Neuron (in vitro differentiated cells): ENCODE results near the gene BCAR3.
A peak's percentile ranks its signal among the peaks of the same experiment; 100 is the strongest.

Experiments used
- H2AFZ ChIP-seq: one replicate; pipeline ENCODE4 v1.6.1; 2013; ENCODE audit warnings: low read depth, mild to moderate bottlenecking, inconsistent platforms, low read length, moderate library complexity
- H3K27me3 ChIP-seq: one replicate; pipeline ENCODE4 v1.6.1; 2013; ENCODE audit warnings: low read length; ENCODE audit not compliant: insufficient read depth
- H3K36me3 ChIP-seq: one replicate; pipeline ENCODE4 v1.6.1; 2013; ENCODE audit warnings: low read length; ENCODE audit not compliant: insufficient read depth
- H3K4me1 ChIP-seq: one replicate; pipeline ENCODE4 v1.6.1; 2013; ENCODE audit warnings: low read length; ENCODE audit not compliant: insufficient read depth
- H3K4me3 ChIP-seq: 2 replicates; pipeline ENCODE4 v1.5.1; 2013; ENCODE audit warnings: mild to moderate bottlenecking, low read length, moderate library complexity
- H3K9me3 ChIP-seq: one replicate; pipeline ENCODE4 v1.6.1; 2013; ENCODE audit warnings: low read length

The BCAR3 gene

DNA sequence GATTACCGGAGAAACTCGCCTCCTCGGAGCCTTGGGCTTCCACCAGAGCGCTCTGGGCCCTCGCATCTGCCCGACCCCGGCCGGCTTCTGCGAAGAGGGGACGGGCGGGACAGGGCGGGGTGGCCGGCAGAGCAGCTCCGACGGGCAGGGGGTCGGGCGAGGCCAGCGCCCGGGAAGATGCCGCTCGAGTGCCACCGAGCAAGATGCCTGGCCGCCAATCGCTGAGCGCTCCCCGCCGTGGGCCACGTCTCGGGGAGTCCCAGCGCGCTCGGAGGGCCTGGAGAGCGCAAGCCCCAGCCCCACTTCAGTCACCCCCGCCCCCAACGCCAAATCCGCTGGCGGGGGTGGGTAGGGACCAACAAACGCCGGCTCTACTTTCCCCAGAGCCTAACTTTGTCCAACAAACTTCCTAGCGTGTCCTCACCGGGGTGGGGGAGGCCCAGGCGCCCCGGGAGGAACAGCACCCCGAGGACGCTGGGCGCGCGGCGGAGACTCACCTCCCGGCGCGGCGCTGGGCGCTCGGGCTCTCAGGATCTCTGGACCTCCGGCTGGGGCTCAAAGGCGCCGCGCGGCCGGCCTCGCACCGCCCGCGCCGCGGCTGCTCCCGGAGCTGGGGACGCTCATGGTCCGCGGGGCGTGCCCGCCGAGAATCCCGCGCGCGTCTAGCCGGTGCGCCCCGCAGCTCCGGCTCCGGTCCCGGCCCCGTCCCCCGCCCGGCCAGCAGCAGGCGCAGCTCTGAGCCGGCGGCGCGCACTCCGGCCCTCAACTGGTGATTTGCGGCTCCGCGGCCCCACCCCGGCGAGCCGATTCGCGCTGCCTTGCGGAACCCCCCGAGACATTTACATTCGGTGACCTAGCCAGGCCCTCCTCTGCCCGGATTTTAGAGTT is at the start of gene BCAR3:
Gene BCAR3 (minus strand): TSS at position 737 of the 888 bp plus-strand sequence. CDS start 6,907 bp downstream, outside the sequence.
- Histone ChIP-seq H3K27me3 (no peaks in the 10 kb centered on the region), H3K9me3 (no peaks in the 10 kb centered on the region), H3K4me3 (peak within 1 kb of the TSS; percentile 40), H3K36me3 (no peaks in the 10 kb centered on the region), H3K4me1 (peaks cover 4% of the 10 kb centered on the region), H2AFZ (peak within 1 kb of the TSS; percentile 69)

- Histone ChIP-seq H3K36me3 (no peaks in the 10 kb centered on the region), H2AFZ (no peak overlapping the region), H3K4me1 (peaks cover 4% of the 10 kb centered on the region), H3K27me3 (no peaks in the 10 kb centered on the region), H3K9me3 (no peaks in the 10 kb centered on the region), H3K4me3 (no peak overlapping the region)
These were observed 49.0 kb upstream of the BCAR3 start for GRCh38 chr1:93730621-93731020.

DNA sequence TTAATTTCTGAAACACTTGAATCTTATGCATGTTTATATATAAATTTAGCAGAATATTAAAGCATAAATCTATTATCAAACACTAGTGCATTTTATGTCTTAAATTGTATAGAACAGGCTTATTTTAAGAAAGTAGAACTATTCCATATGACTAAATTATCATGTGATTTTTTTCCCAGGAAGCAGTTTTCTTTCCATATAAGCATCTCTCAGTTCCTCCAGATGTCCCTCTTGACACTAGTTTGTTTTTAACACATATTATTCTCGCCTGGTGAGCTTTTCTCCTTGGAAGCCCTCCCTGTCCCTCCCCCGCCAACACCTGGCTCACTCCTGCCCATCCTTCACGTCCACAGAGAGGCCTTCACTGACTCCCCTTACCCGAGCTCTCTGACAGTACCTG is 48.3 kb upstream of the BCAR3 start:
- Histone ChIP-seq H2AFZ (no peak overlapping the region), H3K4me1 (peaks cover 4% of the 10 kb centered on the region), H3K27me3 (no peaks in the 10 kb centered on the region), H3K9me3 (no peaks in the 10 kb centered on the region), H3K4me3 (no peak overlapping the region), H3K36me3 (no peaks in the 10 kb centered on the region)

DNA sequence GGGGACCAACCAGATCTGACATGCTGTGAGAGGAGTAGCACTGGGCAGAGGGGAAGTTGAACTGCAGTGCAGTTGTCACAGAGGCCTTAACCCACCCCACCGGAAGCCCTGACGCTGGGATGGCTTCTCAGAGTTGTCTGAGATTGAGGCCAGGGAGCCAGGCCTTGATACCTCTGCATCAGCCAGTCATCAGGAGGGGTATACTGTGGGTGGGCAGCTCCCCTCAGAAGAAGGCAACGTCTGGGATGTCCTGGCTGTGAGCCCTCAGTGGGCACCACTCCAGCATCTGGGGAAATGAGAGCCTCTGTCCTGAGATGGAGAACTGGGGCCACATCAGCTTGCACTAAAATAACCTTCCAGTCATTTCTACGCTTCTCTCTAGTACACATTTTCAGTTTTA is 47.9 kb upstream of the BCAR3 start:
- no peaks in the 10 kb centered on the region for H3K9me3 ChIP-seq
- H3K36me3 ChIP-seq: no peaks in the 10 kb centered on the region
- no peak overlapping the region for H3K4me3 ChIP-seq
- H3K4me1 ChIP-seq: peaks cover 4% of the 10 kb centered on the region
- H3K27me3 ChIP-seq: no peaks in the 10 kb centered on the region
- H2AFZ ChIP-seq: no peak overlapping the region

DNA sequence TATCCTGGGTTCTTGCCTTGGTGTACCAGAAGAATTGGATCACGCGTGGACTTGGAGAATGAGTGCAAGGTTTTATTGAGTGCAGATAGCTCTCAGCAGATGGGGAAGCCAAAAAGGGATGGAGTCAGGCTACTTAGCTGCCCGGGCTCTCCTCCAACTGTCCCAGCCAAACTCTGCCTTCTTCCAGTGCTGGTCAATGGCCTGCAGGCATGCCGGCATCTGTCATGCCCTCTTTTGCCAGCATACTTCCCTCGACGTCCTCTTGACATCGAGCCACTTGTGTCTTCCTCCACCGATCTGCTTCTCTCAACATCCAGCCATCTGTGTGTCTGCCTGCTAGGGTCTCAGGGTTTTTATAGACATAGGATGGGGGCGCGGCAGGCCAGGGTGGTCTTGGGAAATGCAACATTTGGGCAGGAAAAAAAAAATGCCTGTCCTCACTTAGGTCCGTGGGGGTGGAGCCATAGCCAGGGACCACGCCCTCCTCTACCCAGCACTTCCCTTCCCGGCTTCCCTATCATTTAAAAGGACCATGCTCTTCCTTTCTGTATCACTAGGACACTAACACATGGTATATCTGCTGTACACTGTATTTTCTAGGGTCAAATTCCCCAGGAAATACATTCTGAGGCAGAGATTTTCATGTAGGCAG is 47.0 kb upstream of the BCAR3 start:
- Histone ChIP-seq H3K4me3 (no peak overlapping the region), H3K27me3 (no peaks in the 10 kb centered on the region), H3K36me3 (no peaks in the 10 kb centered on the region), H3K9me3 (no peaks in the 10 kb centered on the region), H3K4me1 (peaks cover 13% of the 10 kb centered on the region), H2AFZ (no peak overlapping the region)

- peak overlapping the region; percentile 74 for H2AFZ ChIP-seq
- no peak overlapping the region for H3K4me3 ChIP-seq
- no peaks in the 10 kb centered on the region for H3K27me3 ChIP-seq
- H3K4me1 ChIP-seq: peaks cover 29% of the 10 kb centered on the region
- no peaks in the 10 kb centered on the region for H3K9me3 ChIP-seq
- H3K36me3 ChIP-seq: no peaks in the 10 kb centered on the region
These were observed 42.2 kb upstream of the BCAR3 start for GRCh38 chr1:93723733-93724270.

GRCh38 chr1:93723110-93723509 is 41.5 kb upstream of the BCAR3 start:
- H2AFZ ChIP-seq: peak overlapping the region; percentile 74
- peaks cover 29% of the 10 kb centered on the region for H3K4me1 ChIP-seq
- no peaks in the 10 kb centered on the region for H3K27me3 ChIP-seq
- no peaks in the 10 kb centered on the region for H3K9me3 ChIP-seq
- H3K4me3 ChIP-seq: peak overlapping the region; percentile 38
- H3K36me3 ChIP-seq: no peaks in the 10 kb centered on the region

DNA sequence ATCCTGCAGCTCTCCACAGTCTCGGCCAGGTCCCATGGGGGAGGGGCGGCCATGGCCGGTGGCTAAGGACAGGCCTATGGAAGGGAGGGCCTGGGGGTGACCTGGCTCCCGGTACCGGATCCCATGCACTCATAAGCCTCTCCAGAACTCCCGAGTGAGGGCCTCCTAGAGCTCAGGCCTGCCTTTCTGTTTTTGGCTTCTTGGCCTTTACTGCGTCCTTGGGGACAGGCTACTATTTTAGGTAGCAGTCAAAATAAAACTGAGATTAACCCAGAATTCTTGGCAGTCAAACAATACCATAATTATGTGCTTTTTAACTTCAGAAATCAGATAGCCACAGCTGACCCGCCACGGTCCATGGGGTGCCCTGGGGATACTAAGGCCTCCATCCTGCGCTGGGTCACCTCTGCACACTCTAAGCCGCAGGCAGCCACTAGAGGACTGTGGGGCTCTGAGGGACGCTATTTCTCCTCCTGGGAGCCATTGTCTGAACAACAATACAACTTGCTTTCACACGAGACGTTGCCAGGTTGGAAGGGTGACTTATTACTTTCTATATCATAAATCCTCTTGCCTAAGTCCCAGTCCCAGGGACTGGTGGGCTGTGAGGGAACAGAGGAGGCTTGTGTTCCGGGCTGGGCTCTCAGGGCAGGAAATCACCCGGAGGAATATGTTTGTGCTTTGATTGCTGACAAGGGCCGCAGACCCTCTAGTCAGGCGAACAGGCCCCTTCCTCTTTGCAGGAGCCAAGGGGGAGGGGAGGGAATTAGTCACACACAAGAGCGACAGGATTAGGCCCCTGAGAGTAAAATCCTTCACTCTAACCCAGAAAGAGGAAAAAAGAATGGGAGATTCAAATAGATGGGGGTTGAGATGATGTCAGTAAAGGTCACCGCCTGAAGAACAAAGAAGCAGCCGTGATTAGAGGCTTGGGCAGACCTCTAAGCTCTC is 40.7 kb upstream of the BCAR3 start:
- H3K36me3 ChIP-seq: no peaks in the 10 kb centered on the region
- peaks cover 29% of the 10 kb centered on the region for H3K4me1 ChIP-seq
- no peaks in the 10 kb centered on the region for H3K9me3 ChIP-seq
- no peaks in the 10 kb centered on the region for H3K27me3 ChIP-seq
- peak overlapping the region; percentile 74 for H2AFZ ChIP-seq
- peak overlapping the region; percentile 38 for H3K4me3 ChIP-seq

DNA sequence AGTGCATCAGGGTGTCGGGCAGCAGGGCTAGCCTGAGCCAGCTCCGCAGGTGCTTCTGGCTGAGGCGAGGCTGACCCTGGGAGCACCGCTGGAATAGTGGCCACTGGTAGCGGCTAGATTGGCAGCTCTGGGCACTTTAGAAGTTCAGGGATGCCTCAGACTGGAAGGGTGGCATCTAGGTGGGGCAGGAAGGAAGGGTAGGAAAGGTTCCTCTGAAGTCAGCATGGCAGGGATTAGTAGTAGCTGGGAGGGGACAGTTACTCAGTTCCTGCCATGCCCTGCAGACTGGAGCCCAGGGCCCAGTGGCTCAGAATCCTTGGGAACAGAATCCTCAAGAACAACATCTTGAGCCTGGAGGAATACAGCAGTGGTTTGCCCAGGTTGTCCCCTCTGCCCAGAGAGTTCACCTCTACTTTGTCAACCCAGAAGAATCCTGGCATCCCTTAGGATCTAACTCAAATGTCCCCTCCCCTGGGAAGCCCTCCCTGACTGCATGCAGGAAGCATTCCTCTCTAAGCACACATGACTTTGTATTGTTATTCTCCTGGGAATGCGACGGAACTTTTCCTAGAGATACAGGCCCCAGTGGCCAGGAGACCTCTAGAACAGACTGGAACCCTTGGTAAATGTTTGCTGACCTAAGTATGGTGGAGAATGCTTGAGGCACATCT is 39.5 kb upstream of the BCAR3 start:
- Histone ChIP-seq H2AFZ (no peak overlapping the region), H3K4me3 (no peak overlapping the region), H3K4me1 (peaks cover 29% of the 10 kb centered on the region), H3K36me3 (no peaks in the 10 kb centered on the region), H3K9me3 (no peaks in the 10 kb centered on the region), H3K27me3 (no peaks in the 10 kb centered on the region)

DNA sequence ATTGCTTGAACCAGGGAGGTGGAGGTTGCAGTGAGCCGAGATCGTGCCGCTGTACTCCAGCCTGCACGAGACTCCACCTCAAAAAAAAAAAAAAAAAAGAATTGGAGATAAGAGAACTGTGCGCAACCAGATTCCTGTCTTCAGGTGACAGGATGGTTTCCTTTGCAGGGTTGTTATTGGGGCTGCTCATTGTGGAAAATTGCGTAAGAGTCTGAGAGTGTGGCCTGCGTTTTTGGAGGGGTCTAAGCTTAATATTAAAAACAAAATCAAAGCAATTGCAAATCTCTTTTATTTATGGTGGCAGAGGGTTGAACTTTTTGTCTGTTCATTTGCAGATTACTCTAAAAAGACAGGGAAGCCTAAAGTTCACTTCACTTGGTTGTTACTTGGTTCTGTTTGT is 36.0 kb upstream of the BCAR3 start:
- Histone ChIP-seq H3K4me1 (peaks cover 11% of the 10 kb centered on the region), H2AFZ (no peak overlapping the region), H3K27me3 (no peaks in the 10 kb centered on the region), H3K4me3 (no peak overlapping the region), H3K9me3 (no peaks in the 10 kb centered on the region), H3K36me3 (no peaks in the 10 kb centered on the region)

- no peak overlapping the region for H3K4me3 ChIP-seq
- H3K27me3 ChIP-seq: no peaks in the 10 kb centered on the region
- no peaks in the 10 kb centered on the region for H3K36me3 ChIP-seq
- H3K9me3 ChIP-seq: no peaks in the 10 kb centered on the region
- no peak overlapping the region for H2AFZ ChIP-seq
- H3K4me1 ChIP-seq: peaks cover 4% of the 10 kb centered on the region
These were observed 35.3 kb upstream of the BCAR3 start for GRCh38 chr1:93716941-93717368.

DNA sequence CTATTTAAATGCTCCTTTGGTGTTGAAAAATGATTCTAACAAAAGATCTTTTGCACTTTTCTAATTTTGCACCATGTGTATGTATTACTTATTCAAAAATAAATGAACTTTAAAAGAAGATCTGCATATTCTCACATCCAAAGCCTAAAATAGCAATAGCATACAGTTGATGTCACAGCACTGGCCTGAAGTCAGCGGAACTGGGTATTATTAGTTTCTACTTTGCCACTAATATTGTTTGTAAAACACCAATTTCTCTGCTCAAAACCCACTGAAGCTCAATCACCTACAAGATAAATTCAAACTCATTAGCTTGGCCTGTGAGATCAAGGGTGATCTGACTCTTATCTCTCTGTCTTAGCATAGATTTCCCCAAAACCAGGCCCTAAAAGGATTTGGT is 34.5 kb upstream of the BCAR3 start:
- Histone ChIP-seq H3K4me1 (no peaks in the 10 kb centered on the region), H3K36me3 (no peaks in the 10 kb centered on the region), H2AFZ (no peak overlapping the region), H3K9me3 (no peaks in the 10 kb centered on the region), H3K4me3 (no peak overlapping the region), H3K27me3 (no peaks in the 10 kb centered on the region)
